ENCODE measurements around the gene NOS1. TPM values are rescaled to one million over a fixed set of nuclear protein-coding genes. Genes with fewer than 3 reads are reported as not detected.

Gene NOS1
- total RNA-seq, 4 donors from 2014 or later, result 0.79 to 1.6 (median 0.96) TPM; not detected in 1

DNA sequence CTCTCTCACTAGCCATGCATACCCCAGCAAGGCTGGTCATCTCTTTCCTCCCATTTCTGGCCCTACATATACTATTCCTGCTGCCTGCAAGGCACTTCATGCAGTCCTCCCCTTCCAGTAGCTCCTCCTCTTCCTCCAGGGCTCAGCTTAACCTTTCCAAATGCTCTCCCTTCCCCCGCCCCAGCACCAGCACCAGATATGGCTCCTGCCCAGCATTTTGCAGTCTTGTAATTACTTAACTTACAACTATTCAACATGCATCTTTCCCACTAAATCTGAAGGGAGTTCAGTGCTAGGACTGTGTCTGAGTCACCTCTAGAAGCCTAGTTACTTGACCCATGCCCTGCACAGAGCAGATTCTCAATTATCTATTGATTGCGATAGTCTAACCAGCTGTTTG, 169.4 kb downstream of the NOS1 start:
- H3K36me3 ChIP-seq, result no peaks in the 10 kb centered on the region
- DNase-seq, result no peak
- no peaks in the 10 kb centered on the region for H3K9me3 ChIP-seq
- TF ChIP-seq POLR2A (IDR thresholded peaks at IDR 0.05) (no peak), EP300 (IDR thresholded peaks at IDR 0.05; ENCODE audit: low read depth) (no peak), POLR2AphosphoS5 (IDR thresholded peaks at IDR 0.05) (no peak)
- TF ChIP-seq, protein P1, sequence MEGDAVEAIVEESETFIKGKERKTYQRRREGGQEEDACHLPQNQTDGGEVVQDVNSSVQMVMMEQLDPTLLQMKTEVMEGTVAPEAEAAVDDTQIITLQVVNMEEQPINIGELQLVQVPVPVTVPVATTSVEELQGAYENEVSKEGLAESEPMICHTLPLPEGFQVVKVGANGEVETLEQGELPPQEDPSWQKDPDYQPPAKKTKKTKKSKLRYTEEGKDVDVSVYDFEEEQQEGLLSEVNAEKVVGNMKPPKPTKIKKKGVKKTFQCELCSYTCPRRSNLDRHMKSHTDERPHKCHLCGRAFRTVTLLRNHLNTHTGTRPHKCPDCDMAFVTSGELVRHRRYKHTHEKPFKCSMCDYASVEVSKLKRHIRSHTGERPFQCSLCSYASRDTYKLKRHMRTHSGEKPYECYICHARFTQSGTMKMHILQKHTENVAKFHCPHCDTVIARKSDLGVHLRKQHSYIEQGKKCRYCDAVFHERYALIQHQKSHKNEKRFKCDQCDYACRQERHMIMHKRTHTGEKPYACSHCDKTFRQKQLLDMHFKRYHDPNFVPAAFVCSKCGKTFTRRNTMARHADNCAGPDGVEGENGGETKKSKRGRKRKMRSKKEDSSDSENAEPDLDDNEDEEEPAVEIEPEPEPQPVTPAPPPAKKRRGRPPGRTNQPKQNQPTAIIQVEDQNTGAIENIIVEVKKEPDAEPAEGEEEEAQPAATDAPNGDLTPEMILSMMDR (IDR thresholded peaks at IDR 0.05), result no peak
- no peaks in the 10 kb centered on the region for H3K27me3 ChIP-seq
- no peak overlapping the region for H3K27ac ChIP-seq
- intact Hi-C loops (cut with DNase I; ENCODE audit: low total_unique reads) (no loop called here), in situ Hi-C loops (cut with MboI; ENCODE audit: low pct_ligation_motif_present in 1 of 4, low pct_unique_long_range_greater_than_20kb in 1 of 4, low sequenced_read_pairs in 3 of 4) (no loop called here)
- no peak overlapping the region for H3K4me3 ChIP-seq
- WGBS, 2 donors (ENCODE audit: low coverage in 1 of 2), result 85 to 90% methylated on average over 1 to 2 of the region's 2 CpGs
- peaks cover 0 to 17% (median 10%) of the 10 kb centered on the region in 4 donors for H3K4me1 ChIP-seq

DNA sequence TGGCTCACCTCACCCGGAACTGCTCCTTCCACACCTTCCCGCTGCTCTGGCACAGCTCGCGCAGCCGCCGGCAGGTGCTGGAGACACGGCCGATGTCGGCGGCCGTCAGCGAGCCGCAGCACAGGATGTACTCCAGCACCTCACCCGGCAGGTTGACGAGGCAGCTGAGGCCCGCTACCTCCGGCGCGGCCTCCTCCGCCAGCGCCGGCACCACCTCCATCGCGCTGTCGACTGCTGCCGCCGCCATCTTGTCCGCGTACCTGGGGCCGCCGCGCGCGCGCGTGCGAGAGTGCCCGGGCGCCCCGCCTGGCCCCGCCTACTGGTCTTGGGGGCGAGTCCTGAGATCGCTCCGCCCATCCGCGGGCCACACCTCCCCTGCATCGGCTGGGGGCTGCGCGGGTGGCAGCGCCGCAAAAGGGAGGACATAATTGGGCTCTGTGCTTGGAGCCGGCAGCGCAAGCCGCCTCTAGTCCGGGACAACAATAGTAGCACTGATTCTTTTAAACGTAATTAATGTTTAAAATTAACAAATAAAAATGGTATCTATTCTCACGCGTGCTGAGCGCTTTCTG, 171.1 kb downstream of the NOS1 start, which contains the start of gene FBXO21:
Gene FBXO21 (minus strand): TSS at position 261 of the 572 bp plus-strand sequence. CDS start 14 bp downstream, at position 247.
- intact Hi-C loops (cut with DNase I; ENCODE audit: low total_unique reads), result no loop called here
- DNase-seq, result peak; percentile 93
- H3K27ac ChIP-seq, result peak within 1 kb of the TSS; percentile 81 to 87 (median 82)
- peaks cover 0 to 12% (median under 1%) of the 10 kb centered on the region in 4 donors for H3K36me3 ChIP-seq
- in situ Hi-C loops (cut with MboI; ENCODE audit: low pct_ligation_motif_present in 1 of 4, low pct_unique_long_range_greater_than_20kb in 1 of 4, low sequenced_read_pairs in 3 of 4), result no loop called here
- no peaks in the 10 kb centered on the region for H3K9me3 ChIP-seq
- 5 to 40% methylated on average over 3 to 43 of the region's 59 CpGs for WGBS, 2 donors (ENCODE audit: low coverage in 1 of 2)
- H3K4me3 ChIP-seq, result peak within 1 kb of the TSS; percentile 68 to 93 (median 82)
- TF ChIP-seq, protein P1 (IDR thresholded peaks at IDR 0.05), result peak in 1 of 5 experiments; percentile 12
- TF ChIP-seq EP300 (IDR thresholded peaks at IDR 0.05; ENCODE audit: low read depth) (no peak), POLR2A (IDR thresholded peaks at IDR 0.05) (peak; percentile 85), POLR2AphosphoS5 (IDR thresholded peaks at IDR 0.05) (peak; percentile 91 to 95 (median 93))
- peaks cover 0 to 17% (median 10%) of the 10 kb centered on the region in 4 donors for H3K4me1 ChIP-seq
- H3K27me3 ChIP-seq, result no peaks in the 10 kb centered on the region

DNA sequence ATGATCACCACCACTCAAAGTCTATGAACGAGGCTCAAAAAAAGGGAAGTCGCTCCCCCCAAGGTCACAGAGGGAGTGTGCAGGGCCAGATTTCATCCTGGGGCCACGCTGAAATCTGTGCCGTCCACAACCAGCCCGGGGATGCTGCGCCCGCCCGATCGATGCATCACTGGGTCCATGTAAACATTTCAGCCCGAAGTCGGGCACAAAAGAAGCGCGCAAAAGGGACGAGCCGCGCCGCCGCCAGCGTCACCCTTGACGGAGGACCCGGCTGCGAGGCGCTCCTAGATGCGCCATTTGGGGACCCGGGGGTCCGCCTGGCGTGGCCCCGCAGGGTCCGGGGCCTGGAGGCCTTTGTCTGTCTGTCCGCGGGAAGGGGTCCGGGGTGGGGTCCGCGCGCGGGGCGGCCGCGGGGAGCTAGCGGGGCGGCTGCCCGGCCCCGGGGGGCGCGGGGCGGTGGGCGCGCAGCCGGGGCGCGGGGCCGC, 171.7 kb downstream of the NOS1 start:
- peaks cover 0 to 17% (median 10%) of the 10 kb centered on the region in 4 donors for H3K4me1 ChIP-seq
- TF ChIP-seq, protein P1 (IDR thresholded peaks at IDR 0.05), result no peak
- TF ChIP-seq POLR2AphosphoS5 (IDR thresholded peaks at IDR 0.05) (no peak), POLR2A (IDR thresholded peaks at IDR 0.05) (no peak), EP300 (IDR thresholded peaks at IDR 0.05; ENCODE audit: low read depth) (no peak)
- peak; percentile 26 for DNase-seq
- H3K9me3 ChIP-seq, result no peaks in the 10 kb centered on the region
- peaks cover 0 to 17% (median 3%) of the 10 kb centered on the region in 4 donors for H3K36me3 ChIP-seq
- no peaks in the 10 kb centered on the region for H3K27me3 ChIP-seq
- intact Hi-C loops (cut with DNase I; ENCODE audit: low total_unique reads), result no loop called here
- peak overlapping the region; percentile 81 to 87 (median 82) for H3K27ac ChIP-seq
- H3K4me3 ChIP-seq, result peak overlapping the region; percentile 68 to 93 (median 82)
- WGBS, 2 donors (ENCODE audit: low coverage in 1 of 2), result 0% methylated on average over 10 of the region's 52 CpGs; no CpG with 5 or more reads in 1 of the 2 donors
- in situ Hi-C loops (cut with MboI; ENCODE audit: low pct_ligation_motif_present in 1 of 4, low pct_unique_long_range_greater_than_20kb in 1 of 4, low sequenced_read_pairs in 3 of 4), result no loop called here

DNA sequence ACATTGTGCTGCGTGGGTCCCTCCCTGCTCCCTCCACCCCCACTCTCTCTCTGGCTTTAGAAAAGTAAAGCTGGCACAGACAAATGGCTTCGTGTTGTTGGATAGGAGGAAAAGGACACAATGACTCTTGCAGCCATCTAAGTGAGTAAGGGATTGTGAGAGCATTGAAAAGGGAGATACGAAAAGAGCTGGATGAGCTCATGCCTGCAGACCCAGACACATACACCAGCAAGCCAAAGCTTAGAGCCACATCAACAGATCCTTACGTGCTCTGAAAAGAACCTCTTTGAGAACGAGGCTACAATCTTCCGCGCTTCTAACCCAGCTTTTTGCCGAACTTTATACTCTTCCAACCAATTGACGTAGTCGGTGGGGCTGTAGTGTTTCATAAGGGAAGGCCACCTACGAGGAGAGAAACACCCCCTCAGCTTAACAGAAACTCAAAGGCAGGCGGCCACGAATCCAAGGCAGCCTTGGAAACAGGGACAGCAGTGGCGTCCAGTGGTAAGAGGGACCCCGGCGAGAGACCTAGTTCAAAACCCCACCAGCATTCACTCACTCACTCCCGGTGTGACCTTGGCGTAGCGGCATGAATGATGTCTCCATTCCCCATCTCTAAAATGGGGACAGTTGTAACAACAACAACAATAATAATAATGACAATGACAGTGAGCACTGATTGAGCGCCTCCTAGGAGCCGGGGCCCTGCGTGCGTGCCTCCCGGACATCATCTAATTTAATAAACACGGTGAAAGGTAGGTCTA, 172.3 kb downstream of the NOS1 start:
- Histone ChIP-seq H3K27ac (peak overlapping the region; percentile 81 to 87 (median 82)), H3K4me3 (peak overlapping the region; percentile 68 to 93 (median 82)), H3K9me3 (no peaks in the 10 kb centered on the region), H3K36me3 (peaks cover 0 to 23% (median 6%) of the 10 kb centered on the region in 4 donors), H3K27me3 (no peaks in the 10 kb centered on the region), H3K4me1 (peaks cover 0 to 17% (median 10%) of the 10 kb centered on the region in 4 donors)
- TF ChIP-seq POLR2AphosphoS5 (IDR thresholded peaks at IDR 0.05) (no peak), EP300 (IDR thresholded peaks at IDR 0.05; ENCODE audit: low read depth) (no peak), POLR2A (IDR thresholded peaks at IDR 0.05) (no peak)
- TF ChIP-seq, protein P1 (IDR thresholded peaks at IDR 0.05), result no peak
- no peak for DNase-seq
- in situ Hi-C loops (cut with MboI; ENCODE audit: low pct_ligation_motif_present in 1 of 4, low pct_unique_long_range_greater_than_20kb in 1 of 4, low sequenced_read_pairs in 3 of 4), result no loop called here
- WGBS, 2 donors (ENCODE audit: low coverage in 1 of 2), result 56 to 64% methylated on average over 3 to 25 of the region's 25 CpGs
- intact Hi-C loops (cut with DNase I; ENCODE audit: low total_unique reads), result no loop called here

Measured in transverse colon (tissue), 4 donors.